NOMO-1 treated with dmso at 0.1 percent for 144 hours (cell line): Measurements from ENCODE around the gene EHMT1.

ENCODE experiments used
- DNase-seq: peaks from one replicate; lab custom pipeline; 2025; ENCODE audit not compliant: unreplicated experiment; lab: John Stamatoyannopoulos, UW

The EHMT1 gene

GRCh38 chr9:137643921-137644320 lies 25.1 kb downstream of the EHMT1 start:
- DNase-seq: no peak

GRCh38 chr9:137645211-137645610 lies 26.4 kb downstream of the EHMT1 start:
- DNase-seq: no peak

- no peak for DNase-seq
These were observed 27.5 kb downstream of the EHMT1 start for GRCh38 chr9:137646341-137646740.

GRCh38 chr9:137647096-137647714 lies 28.4 kb downstream of the EHMT1 start:
- no peak for DNase-seq

GRCh38 chr9:137648396-137648795 lies 29.6 kb downstream of the EHMT1 start:
- no peak for DNase-seq

- no peak for DNase-seq
These were observed 30.7 kb downstream of the EHMT1 start for GRCh38 chr9:137649553-137649952.

GRCh38 chr9:137650259-137650658 lies 31.5 kb downstream of the EHMT1 start:
- no peak for DNase-seq

- DNase-seq: no peak
These were observed 32.0 kb downstream of the EHMT1 start for GRCh38 chr9:137650779-137651178.

GRCh38 chr9:137656416-137656815 lies 37.6 kb downstream of the EHMT1 start:
- no peak for DNase-seq

GRCh38 chr9:137657606-137658005 lies 38.8 kb downstream of the EHMT1 start:
- DNase-seq: no peak

- no peak for DNase-seq
These were observed 40.0 kb downstream of the EHMT1 start for GRCh38 chr9:137658781-137659180.

GRCh38 chr9:137660144-137660543 lies 41.3 kb downstream of the EHMT1 start:
- DNase-seq: no peak

- DNase-seq: no peak
These were observed 44.8 kb downstream of the EHMT1 start for GRCh38 chr9:137663584-137663983.

- no peak for DNase-seq
These were observed 45.9 kb downstream of the EHMT1 start for GRCh38 chr9:137664676-137665075.

GRCh38 chr9:137665226-137665625 lies 46.4 kb downstream of the EHMT1 start:
- no peak for DNase-seq

- no peak for DNase-seq
These were observed 47.1 kb downstream of the EHMT1 start for GRCh38 chr9:137665697-137666512.

- DNase-seq: no peak
These were observed 47.7 kb downstream of the EHMT1 start for GRCh38 chr9:137666513-137666822.

- DNase-seq: no peak
These were observed 48.3 kb downstream of the EHMT1 start for GRCh38 chr9:137666955-137667670.

- DNase-seq: no peak
These were observed 49.4 kb downstream of the EHMT1 start for GRCh38 chr9:137668203-137668602.

- DNase-seq: no peak
These were observed 50.5 kb downstream of the EHMT1 start for GRCh38 chr9:137669261-137669672.

- DNase-seq: no peak
These were observed 51.8 kb downstream of the EHMT1 start for GRCh38 chr9:137670391-137671195.
